ENCODE results near the gene CDCA3.

DNA sequence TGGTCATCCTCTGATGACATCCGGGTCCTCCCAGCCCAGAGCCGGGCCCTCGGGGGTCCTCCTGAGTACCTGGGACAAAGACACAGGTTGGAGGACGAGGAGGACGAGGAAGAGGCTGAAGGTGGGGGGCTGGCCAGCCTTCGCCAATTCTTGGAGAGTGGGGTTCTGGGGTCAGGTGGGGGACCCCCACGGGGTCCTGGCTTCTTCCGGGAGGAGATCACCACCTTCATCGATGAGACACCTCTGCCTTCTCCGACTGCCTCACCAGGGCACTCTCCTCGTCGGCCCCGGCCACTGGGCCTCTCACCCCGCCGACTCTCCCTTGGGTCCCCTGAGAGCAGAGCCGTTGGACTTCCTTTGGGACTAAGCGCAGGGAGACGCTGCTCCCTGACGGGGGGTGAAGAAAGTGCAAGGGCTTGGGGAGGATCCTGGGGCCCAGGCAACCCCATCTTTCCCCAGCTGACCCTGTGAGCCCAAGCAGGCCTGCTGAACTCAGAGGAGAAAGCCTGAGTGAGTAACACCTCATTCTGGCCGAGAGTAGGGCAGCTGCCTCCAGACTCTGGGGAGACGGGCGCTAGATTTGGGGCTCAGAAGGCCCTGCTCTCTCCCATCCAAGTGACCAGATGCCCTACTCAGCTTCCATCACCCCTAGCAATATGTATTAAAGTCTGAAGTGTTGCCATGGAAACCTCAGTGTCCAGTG lies 24.2 kb downstream of the CDCA3 start:
- TF ChIP-seq, protein P1, sequence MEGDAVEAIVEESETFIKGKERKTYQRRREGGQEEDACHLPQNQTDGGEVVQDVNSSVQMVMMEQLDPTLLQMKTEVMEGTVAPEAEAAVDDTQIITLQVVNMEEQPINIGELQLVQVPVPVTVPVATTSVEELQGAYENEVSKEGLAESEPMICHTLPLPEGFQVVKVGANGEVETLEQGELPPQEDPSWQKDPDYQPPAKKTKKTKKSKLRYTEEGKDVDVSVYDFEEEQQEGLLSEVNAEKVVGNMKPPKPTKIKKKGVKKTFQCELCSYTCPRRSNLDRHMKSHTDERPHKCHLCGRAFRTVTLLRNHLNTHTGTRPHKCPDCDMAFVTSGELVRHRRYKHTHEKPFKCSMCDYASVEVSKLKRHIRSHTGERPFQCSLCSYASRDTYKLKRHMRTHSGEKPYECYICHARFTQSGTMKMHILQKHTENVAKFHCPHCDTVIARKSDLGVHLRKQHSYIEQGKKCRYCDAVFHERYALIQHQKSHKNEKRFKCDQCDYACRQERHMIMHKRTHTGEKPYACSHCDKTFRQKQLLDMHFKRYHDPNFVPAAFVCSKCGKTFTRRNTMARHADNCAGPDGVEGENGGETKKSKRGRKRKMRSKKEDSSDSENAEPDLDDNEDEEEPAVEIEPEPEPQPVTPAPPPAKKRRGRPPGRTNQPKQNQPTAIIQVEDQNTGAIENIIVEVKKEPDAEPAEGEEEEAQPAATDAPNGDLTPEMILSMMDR (IDR thresholded peaks at IDR 0.05), result no peak
- TF ChIP-seq POLR2A (IDR thresholded peaks at IDR 0.05), result no peak

Measured in lower leg skin (tissue), 3 donors.